Erythroblast (primary cell): ENCODE data around the gene INO80.

ENCODE experiments used
- GATA1 ChIP-seq: IDR thresholded peaks from 2 replicates; pipeline ENCODE4 v1.6.1; 2011; ENCODE audit warnings: low read depth, mild to moderate bottlenecking, control low read depth, low read length, moderate library complexity
- POLR2A ChIP-seq: IDR thresholded peaks from 2 replicates; pipeline ENCODE4 v1.6.1; 2011; ENCODE audit warnings: mild to moderate bottlenecking, low read length

GRCh38 chr15:40992825-40993224 lies 123.3 kb downstream of the INO80 start:
- TF ChIP-seq POLR2A (no peak), GATA1 (no peak)
